Cardiac fibroblast (primary cell): ENCODE data around the gene MAP3K5.

ENCODE experiments used
- DNase-seq, 2 donors: peaks; one replicate each; pipeline versions ENCODE4 v3.0.0 to v3.0.0-alpha.2; 2010; ENCODE audit warnings: low read depth in 2 of 2
- H3K4me3 ChIP-seq, 2 donors: replicated peaks in 1 of 2; 1 replicate in 1 of 2; 2 replicates in 1 of 2; pipeline ENCODE4 v1.5.1; 2011; ENCODE audit warnings: low read depth in 2 of 2, low read length in 2 of 2, mild to moderate bottlenecking in 2 of 2, moderate library complexity in 1 of 2
- TF ChIP-seq, protein P1 (sequence below): IDR thresholded peaks from one replicate; pipeline ENCODE4 v1.5.1; 2011; ENCODE audit warnings: low read depth, mild to moderate bottlenecking, low read length, inconsistent platforms

Gene MAP3K5

DNA sequence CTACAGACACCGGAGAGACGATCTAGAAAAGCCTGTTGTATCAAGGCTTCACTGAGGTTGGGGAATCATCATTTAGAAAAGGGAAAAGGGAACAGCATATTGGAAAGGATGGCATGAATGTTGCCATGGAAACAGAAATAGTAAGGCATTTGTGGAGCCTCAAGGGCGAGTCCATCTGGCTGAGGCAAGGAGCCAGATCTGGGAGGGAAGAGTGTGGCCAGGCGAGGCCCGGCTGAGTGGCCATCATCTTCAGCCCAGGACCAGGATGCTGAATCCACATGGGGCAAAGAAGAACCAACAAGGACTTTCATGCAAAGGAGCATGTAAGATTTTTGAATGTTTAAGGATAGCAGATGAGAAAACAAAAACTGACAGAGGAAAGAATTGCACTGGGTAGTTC lies 85.8 kb downstream of the MAP3K5 start:
- no peak overlapping the region for H3K4me3 ChIP-seq
- DNase-seq: no peak
- TF ChIP-seq, protein P1, sequence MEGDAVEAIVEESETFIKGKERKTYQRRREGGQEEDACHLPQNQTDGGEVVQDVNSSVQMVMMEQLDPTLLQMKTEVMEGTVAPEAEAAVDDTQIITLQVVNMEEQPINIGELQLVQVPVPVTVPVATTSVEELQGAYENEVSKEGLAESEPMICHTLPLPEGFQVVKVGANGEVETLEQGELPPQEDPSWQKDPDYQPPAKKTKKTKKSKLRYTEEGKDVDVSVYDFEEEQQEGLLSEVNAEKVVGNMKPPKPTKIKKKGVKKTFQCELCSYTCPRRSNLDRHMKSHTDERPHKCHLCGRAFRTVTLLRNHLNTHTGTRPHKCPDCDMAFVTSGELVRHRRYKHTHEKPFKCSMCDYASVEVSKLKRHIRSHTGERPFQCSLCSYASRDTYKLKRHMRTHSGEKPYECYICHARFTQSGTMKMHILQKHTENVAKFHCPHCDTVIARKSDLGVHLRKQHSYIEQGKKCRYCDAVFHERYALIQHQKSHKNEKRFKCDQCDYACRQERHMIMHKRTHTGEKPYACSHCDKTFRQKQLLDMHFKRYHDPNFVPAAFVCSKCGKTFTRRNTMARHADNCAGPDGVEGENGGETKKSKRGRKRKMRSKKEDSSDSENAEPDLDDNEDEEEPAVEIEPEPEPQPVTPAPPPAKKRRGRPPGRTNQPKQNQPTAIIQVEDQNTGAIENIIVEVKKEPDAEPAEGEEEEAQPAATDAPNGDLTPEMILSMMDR: no peak

DNA sequence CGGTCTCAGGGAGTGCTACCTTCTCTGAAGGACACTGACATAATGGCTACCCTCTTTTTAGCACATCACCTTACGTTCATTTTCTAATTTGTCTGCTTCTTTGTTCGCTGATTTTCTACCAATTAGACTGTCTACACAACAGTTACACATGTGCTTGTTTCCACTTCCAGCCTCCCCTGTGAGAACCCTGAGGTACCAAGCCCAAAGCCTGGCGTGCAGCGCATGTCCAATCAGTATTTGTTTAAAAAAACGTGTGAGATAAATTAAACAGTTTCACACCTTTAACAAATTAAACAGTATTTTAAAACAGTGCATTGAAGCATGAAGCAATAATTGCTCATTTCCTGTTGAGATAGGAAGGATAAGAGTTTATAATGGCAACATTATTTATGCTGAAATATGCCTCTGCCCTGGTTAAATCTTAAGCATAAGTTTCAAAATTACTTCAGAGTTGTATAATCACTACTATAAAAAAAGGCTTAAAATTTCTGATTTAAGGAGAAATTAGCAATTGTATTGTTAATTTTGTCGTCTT lies 88.9 kb downstream of the MAP3K5 start:
- no peak overlapping the region for H3K4me3 ChIP-seq
- DNase-seq: peak in 1 of 2 donors; percentile 4
- TF ChIP-seq, protein P1: no peak

DNA sequence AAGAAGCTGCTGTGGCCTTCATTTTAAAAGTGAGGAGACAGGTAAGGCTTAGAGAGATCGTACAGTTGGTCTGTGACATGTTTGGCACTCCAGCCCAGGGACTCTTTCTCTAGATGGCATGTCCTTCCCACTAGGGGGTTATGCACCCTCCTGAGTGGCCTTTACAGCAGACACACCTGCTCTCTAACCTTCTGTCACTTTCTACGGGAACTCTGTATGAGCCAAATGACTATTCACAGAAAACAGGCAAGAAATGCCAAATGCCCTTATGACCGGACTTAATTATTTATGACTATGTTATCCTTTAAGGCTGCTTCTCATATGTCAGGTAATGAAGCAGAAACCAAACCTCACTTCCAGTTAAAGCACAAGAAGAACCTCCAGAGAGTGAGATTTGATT lies 91.2 kb downstream of the MAP3K5 start:
- no peak overlapping the region for H3K4me3 ChIP-seq
- TF ChIP-seq, protein P1: no peak
- DNase-seq: no peak

GRCh38 chr6:136699358-136699757 lies 92.9 kb downstream of the MAP3K5 start:
- H3K4me3 ChIP-seq: no peak overlapping the region
- TF ChIP-seq, protein P1: no peak
- DNase-seq: no peak

DNA sequence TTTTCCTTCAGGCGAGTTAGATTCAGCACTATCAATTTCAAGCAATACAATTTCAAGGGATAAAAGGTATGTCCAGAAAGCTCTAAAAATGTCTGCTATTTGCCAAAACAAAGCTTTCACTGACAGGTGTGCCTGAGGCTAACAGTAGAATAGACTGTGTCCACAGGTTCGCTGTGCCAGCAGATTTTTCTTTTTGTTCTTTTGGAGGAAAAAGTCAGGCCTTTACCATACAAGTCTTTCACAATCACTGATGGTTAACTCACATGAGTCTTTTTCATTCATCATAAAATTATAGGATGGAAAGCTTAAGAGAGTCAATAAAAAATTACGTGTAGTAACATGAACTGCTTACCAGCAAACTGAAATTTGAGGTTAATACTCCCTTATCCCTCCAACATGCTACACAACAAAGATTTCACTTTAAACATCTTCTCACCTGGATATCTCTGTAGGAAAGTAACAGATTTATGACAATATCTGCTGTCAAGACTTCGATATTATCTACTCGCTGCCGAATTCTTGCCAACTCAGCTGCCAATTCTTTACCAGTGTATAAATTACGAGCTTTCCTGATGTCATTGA lies 95.4 kb downstream of the MAP3K5 start:
- H3K4me3 ChIP-seq: no peak overlapping the region

DNA sequence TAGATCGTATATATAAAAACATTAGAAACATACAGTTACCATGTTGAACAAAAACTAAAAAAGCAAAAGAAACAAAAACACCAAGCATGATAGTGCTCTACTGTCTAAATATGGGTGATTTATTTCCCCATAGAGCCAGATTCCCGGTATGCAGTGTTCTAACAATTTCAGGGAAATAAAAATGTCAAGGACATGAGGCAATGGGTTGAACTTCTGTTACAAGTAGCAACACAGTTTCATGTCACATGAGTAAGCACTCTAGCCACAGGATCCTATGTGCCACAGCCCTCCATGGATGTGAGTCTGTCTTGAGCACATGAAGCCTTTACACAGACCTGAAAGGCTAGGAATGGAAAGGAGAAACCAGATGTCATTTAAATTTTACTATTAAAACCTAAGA lies 96.0 kb downstream of the MAP3K5 start:
- TF ChIP-seq, protein P1: no peak
- H3K4me3 ChIP-seq: no peak overlapping the region
- DNase-seq: peak; percentile 27 to 32

More for the DNA sequence above, 95.4 kb downstream of the MAP3K5 start:
- TF ChIP-seq, protein P1: no peak
- no peak for DNase-seq

DNA sequence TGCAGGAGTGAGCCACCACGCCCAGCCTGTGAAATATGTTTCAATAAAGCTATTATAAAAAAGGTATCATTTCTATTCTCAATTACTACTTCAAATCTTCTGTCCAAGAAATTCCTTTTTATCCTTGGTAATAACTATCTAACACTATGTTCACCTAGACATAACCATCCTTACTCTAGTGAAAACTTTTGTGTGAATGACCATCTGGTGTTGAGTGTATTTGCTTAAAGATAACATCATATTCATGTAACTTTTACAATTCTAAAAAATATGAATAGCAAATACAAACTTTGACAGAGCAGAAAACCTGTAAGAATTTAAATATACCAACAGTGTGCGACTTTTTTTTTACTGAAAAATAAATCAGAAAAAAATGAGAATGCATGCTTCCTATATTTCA lies 96.9 kb downstream of the MAP3K5 start:
- no peak for DNase-seq
- TF ChIP-seq, protein P1: no peak

More for the DNA sequence above, 96.9 kb downstream of the MAP3K5 start:
- H3K4me3 ChIP-seq: no peak overlapping the region
